ENCODE results near the gene BRD4. TPM values are rescaled to one million over a fixed set of nuclear protein-coding genes. Genes with fewer than 3 reads are reported as not detected.

The BRD4 gene
- polyA plus RNA-seq, 1 donor from 2014 or later: 3.6 TPM

DNA sequence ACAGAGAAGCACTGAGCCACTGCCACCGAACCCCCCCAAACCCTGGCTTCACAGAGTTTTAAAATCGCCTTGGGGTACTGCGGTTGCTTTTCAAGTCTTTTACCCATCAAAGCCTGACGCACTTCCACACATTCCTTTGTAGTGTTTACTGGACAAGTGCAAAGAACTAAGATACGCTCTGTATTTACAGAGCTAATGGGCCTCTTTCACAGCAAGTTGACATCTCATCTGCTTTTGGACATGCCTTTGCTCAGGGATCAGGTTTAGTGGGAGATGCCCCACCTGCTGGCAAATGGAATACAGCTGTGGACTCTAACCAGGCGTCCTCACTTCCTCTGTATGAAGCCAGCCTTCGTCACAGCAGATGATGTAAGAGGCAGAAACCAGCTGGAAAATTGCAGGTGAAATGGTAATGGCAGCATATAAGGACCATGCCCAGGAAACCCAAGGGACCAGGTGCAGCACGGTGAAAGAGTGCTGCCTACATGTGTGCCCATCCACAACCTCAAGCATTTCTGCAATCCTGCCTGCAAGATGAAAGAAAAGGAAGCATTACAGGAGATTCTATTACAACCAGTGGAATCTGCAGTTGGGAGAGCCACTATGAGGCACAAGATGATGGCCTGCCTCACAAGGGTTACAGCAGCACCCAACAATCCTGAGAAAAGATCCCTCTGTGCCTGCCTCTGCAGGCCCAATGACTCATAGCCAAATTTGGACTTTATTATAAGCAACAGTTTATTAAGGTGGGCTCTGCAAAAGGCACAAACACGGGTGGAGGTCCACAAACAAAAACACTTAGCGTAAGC lies 34.7 kb downstream of the BRD4 start:
- peaks cover 8% of the 10 kb centered on the region for H4K20me1 ChIP-seq (ENCODE audit: insufficient read depth)
- no peaks in the 10 kb centered on the region for H3K27me3 ChIP-seq (ENCODE audit: insufficient read depth, low read depth, low read length)
- H3K9ac ChIP-seq (ENCODE audit: low read length): no peak overlapping the region
- peaks cover 90% of the 10 kb centered on the region for H3K79me2 ChIP-seq (replicated peaks; ENCODE audit: insufficient read depth, low read length)
- no peak overlapping the region for H3K4me2 ChIP-seq (ENCODE audit: low read length)
- no peak overlapping the region for H3K4me3 ChIP-seq (ENCODE audit: low read length)
- no peaks in the 10 kb centered on the region for H3F3A ChIP-seq (ENCODE audit: insufficient read depth, low read length, poor library complexity, severe bottlenecking)
- H3K27ac ChIP-seq (ENCODE audit: low read length): peak overlapping the region; percentile 23
- no peaks in the 10 kb centered on the region for H3K9me3 ChIP-seq (ENCODE audit: low read length)
- TF ChIP-seq RAD21 (conservative IDR thresholded peaks at IDR 0.05) (no peak), SMC3 (conservative IDR thresholded peaks at IDR 0.05; ENCODE audit: poor library complexity) (peak; percentile 15), MXI1 (conservative IDR thresholded peaks at IDR 0.05; ENCODE audit: poor library complexity, severe bottlenecking) (no peak), TAF1 (IDR thresholded peaks at IDR 0.05; ENCODE audit: low read depth) (no peak), EP300 (conservative IDR thresholded peaks at IDR 0.05; ENCODE audit: poor library complexity, severe bottlenecking) (no peak)
- TF ChIP-seq, protein P1, sequence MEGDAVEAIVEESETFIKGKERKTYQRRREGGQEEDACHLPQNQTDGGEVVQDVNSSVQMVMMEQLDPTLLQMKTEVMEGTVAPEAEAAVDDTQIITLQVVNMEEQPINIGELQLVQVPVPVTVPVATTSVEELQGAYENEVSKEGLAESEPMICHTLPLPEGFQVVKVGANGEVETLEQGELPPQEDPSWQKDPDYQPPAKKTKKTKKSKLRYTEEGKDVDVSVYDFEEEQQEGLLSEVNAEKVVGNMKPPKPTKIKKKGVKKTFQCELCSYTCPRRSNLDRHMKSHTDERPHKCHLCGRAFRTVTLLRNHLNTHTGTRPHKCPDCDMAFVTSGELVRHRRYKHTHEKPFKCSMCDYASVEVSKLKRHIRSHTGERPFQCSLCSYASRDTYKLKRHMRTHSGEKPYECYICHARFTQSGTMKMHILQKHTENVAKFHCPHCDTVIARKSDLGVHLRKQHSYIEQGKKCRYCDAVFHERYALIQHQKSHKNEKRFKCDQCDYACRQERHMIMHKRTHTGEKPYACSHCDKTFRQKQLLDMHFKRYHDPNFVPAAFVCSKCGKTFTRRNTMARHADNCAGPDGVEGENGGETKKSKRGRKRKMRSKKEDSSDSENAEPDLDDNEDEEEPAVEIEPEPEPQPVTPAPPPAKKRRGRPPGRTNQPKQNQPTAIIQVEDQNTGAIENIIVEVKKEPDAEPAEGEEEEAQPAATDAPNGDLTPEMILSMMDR (IDR thresholded peaks at IDR 0.05; ENCODE audit: poor library complexity, severe bottlenecking): peak; percentile 39
- H3K9me2 ChIP-seq (ENCODE audit: insufficient read depth, low read length): no peaks in the 10 kb centered on the region
- no peak overlapping the region for H2AFZ ChIP-seq (ENCODE audit: low read depth, low read length)
- H3K36me3 ChIP-seq (ENCODE audit: insufficient read depth, low read length): no peaks in the 10 kb centered on the region

DNA sequence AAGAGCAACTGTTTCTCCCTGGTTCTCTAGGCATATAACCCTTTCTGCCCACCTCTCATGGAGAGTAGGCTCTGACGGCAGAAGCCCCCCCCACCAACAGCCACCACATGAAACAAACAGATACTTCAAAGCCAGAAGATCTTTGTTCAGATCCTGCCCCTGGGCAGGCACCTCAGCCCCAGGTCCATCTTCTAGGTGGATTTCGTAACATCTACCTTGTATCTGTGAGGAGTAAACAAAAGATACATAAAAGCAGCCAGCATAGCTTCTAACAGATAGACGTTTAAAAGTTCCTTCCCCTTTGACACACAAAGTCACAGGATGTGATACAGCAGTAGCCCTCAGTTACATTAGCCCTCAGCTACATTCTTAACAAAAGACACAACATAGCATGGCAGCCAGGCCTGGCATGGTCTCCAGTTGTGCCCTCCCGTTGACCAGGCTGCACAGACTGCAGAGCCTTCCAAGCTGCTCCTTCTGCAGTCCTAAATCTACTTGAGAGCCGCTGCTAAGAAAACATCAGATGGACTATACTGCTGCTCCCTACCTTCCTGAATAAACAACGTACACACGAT lies 35.4 kb downstream of the BRD4 start:
- no peaks in the 10 kb centered on the region for H3K9me3 ChIP-seq (ENCODE audit: low read length)
- H3K27ac ChIP-seq (ENCODE audit: low read length): peak overlapping the region; percentile 23
- no peaks in the 10 kb centered on the region for H3K36me3 ChIP-seq (ENCODE audit: insufficient read depth, low read length)
- H3K9me2 ChIP-seq (ENCODE audit: insufficient read depth, low read length): no peaks in the 10 kb centered on the region
- no peaks in the 10 kb centered on the region for H3F3A ChIP-seq (ENCODE audit: insufficient read depth, low read length, poor library complexity, severe bottlenecking)
- no peak overlapping the region for H3K4me3 ChIP-seq (ENCODE audit: low read length)
- peaks cover 8% of the 10 kb centered on the region for H4K20me1 ChIP-seq (ENCODE audit: insufficient read depth)
- no peak overlapping the region for H3K4me2 ChIP-seq (ENCODE audit: low read length)
- peaks cover 89% of the 10 kb centered on the region for H3K79me2 ChIP-seq (replicated peaks; ENCODE audit: insufficient read depth, low read length)
- no peak overlapping the region for H2AFZ ChIP-seq (ENCODE audit: low read depth, low read length)
- no peaks in the 10 kb centered on the region for H3K27me3 ChIP-seq (ENCODE audit: insufficient read depth, low read depth, low read length)
- no peak for TF ChIP-seq MXI1 (conservative IDR thresholded peaks at IDR 0.05; ENCODE audit: poor library complexity, severe bottlenecking)
- TF ChIP-seq EZH2 (IDR thresholded peaks at IDR 0.05; ENCODE audit: borderline replicate concordance, insufficient read depth, low read length, poor library complexity, severe bottlenecking): no peak
- TF ChIP-seq POLR2AphosphoS5 (IDR thresholded peaks at IDR 0.05): no peak
- no peak for TF ChIP-seq RAD21 (conservative IDR thresholded peaks at IDR 0.05)
- no peak for TF ChIP-seq TAF1 (IDR thresholded peaks at IDR 0.05; ENCODE audit: low read depth)
- TF ChIP-seq, protein P1 (IDR thresholded peaks at IDR 0.05; ENCODE audit: poor library complexity, severe bottlenecking): no peak
- no peak for TF ChIP-seq SMC3 (conservative IDR thresholded peaks at IDR 0.05; ENCODE audit: poor library complexity)
- no peak for TF ChIP-seq EP300 (conservative IDR thresholded peaks at IDR 0.05; ENCODE audit: poor library complexity, severe bottlenecking)
- TF ChIP-seq, protein P2, sequence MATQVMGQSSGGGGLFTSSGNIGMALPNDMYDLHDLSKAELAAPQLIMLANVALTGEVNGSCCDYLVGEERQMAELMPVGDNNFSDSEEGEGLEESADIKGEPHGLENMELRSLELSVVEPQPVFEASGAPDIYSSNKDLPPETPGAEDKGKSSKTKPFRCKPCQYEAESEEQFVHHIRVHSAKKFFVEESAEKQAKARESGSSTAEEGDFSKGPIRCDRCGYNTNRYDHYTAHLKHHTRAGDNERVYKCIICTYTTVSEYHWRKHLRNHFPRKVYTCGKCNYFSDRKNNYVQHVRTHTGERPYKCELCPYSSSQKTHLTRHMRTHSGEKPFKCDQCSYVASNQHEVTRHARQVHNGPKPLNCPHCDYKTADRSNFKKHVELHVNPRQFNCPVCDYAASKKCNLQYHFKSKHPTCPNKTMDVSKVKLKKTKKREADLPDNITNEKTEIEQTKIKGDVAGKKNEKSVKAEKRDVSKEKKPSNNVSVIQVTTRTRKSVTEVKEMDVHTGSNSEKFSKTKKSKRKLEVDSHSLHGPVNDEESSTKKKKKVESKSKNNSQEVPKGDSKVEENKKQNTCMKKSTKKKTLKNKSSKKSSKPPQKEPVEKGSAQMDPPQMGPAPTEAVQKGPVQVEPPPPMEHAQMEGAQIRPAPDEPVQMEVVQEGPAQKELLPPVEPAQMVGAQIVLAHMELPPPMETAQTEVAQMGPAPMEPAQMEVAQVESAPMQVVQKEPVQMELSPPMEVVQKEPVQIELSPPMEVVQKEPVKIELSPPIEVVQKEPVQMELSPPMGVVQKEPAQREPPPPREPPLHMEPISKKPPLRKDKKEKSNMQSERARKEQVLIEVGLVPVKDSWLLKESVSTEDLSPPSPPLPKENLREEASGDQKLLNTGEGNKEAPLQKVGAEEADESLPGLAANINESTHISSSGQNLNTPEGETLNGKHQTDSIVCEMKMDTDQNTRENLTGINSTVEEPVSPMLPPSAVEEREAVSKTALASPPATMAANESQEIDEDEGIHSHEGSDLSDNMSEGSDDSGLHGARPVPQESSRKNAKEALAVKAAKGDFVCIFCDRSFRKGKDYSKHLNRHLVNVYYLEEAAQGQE (IDR thresholded peaks at IDR 0.05; ENCODE audit: borderline replicate concordance): no peak
- no peak overlapping the region for H3K9ac ChIP-seq (ENCODE audit: low read length)

All from neural cell (in vitro differentiated cells).